ENCODE results near the gene MTRR. TPM values are rescaled to one million over a fixed set of nuclear protein-coding genes. Genes with fewer than 3 reads are reported as not detected.

The MTRR gene
- total RNA-seq: 45.6 TPM

DNA sequence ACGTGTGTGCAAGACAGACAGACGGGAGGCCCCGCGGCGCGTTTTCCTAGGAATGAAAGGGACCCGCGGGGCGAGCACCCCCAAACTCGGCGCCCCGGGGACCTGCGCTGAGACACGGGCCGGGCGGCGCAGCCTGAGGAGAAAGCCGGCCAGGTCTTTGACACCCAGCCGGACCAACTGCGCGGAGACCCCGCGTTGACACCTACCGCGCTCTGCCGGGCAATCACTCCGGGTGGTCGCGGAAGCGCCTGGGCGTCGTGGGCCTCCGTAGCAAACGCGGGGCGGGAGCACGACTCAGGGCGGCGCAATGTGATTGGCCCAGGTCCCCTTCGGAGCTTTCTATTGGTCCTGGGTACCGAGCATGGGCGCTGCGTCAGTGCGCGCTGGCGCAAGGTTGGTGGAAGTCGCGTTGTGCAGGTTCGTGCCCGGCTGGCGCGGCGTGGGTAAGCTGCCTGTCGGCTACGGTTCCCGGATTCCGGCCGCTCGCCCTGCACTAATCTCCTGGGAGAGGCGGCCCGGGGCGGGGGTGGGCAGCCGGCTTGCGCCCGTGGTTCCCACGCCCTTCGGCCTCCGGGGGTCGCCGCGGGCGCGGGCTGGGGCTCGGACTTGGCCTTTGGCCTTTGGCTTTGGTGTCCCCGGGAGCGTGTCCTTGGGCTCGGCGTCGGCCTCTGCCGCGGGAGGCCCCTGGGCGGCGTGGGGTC, at the start of gene MTRR, which contains the start of gene FASTKD3:
Gene MTRR, plus strand, starts transcription at position 376 of the 701 bp plus-strand sequence. CDS start 1,647 bp downstream, outside the sequence.
Gene FASTKD3, minus strand, starts transcription at position 259 of the 701 bp plus-strand sequence. CDS start 948 bp downstream, outside the sequence.
- peak; percentile 95 for DNase-seq (ENCODE audit: low spot score)
- intact Hi-C loops (cut with DNase I): no loop called here
- ATAC-seq: peak; percentile 100

DNA sequence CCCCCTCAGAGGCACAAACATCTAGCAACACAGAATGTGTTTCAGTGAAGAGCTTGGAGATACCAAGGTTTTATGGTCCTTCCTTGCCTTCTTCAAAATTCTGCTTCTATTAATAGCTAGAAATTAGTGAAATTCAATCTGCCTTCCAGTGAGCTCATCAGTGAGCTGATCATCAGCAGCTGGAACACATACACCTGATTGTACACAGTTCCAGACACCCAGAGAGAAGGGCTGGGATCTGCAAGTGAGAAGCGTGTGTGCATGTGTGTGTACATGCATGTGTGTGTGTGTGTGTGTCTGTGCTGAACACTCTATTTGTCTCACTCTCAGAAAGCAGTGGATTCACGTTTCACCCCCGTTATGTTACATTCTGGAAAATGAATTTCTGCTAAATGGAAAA, 46.5 kb upstream of the MTRR start:
- intact Hi-C loops (cut with DNase I): no loop called here
- ATAC-seq (no peak), DNase-seq (ENCODE audit: low spot score) (no peak)

- no peak for ATAC-seq
- DNase-seq (ENCODE audit: low spot score): no peak
- intact Hi-C loops (cut with DNase I): no loop called here
Measured at GRCh38 chr5:7823594-7823993, 45.4 kb upstream of the MTRR start.

GRCh38 chr5:7824995-7825394, 44.0 kb upstream of the MTRR start:
- no peak for ATAC-seq
- intact Hi-C loops (cut with DNase I): no loop called here
- DNase-seq (ENCODE audit: low spot score): no peak

- DNase-seq (ENCODE audit: low spot score): no peak
- intact Hi-C loops (cut with DNase I): no loop called here
- ATAC-seq: no peak
Measured at GRCh38 chr5:7825630-7826029, 43.3 kb upstream of the MTRR start.

GRCh38 chr5:7827610-7828009, 41.3 kb upstream of the MTRR start:
- no peak for DNase-seq (ENCODE audit: low spot score)
- ATAC-seq: peak; percentile 88
- intact Hi-C loops (cut with DNase I): no loop called here

DNA sequence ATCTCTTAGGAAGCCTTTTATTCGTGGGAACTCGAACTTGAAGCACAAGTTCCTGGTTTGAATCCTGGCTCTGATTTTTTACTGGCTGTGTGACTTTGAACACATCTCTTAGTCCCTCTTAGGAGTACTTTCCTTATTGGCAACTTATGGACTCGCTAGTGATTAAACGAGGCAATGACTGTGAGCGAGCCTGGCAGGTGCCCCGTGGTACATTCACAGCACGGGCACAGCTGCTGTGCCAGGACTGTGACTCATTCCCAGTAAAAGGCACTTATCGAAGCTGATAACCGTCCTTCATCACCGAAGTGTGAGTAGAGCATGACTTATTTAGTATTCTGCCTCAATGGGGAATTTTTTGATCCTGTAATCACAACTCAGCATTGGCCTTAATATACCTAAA, 40.7 kb upstream of the MTRR start:
- intact Hi-C loops (cut with DNase I): no loop called here
- DNase-seq (ENCODE audit: low spot score): no peak
- no peak for ATAC-seq

GRCh38 chr5:7834982-7835381, 34.0 kb upstream of the MTRR start:
- intact Hi-C loops (cut with DNase I): no loop called here
- ATAC-seq (no peak), DNase-seq (ENCODE audit: low spot score) (no peak)

- intact Hi-C loops (cut with DNase I): no loop called here
- DNase-seq (ENCODE audit: low spot score) (no peak), ATAC-seq (no peak)
Measured at GRCh38 chr5:7837403-7837802, 31.5 kb upstream of the MTRR start.

GRCh38 chr5:7842531-7842930, 26.4 kb upstream of the MTRR start:
- ATAC-seq (no peak), DNase-seq (ENCODE audit: low spot score) (no peak)
- intact Hi-C loops (cut with DNase I): no loop called here

- no peak for ATAC-seq
- no peak for DNase-seq (ENCODE audit: low spot score)
- intact Hi-C loops (cut with DNase I): no loop called here
Measured at GRCh38 chr5:7844901-7845300, 24.0 kb upstream of the MTRR start.

GRCh38 chr5:7845557-7845956, 23.4 kb upstream of the MTRR start:
- ATAC-seq (no peak), DNase-seq (ENCODE audit: low spot score) (no peak)
- intact Hi-C loops (cut with DNase I): no loop called here

- no peak for ATAC-seq
- DNase-seq (ENCODE audit: low spot score): no peak
- intact Hi-C loops (cut with DNase I): no loop called here
Measured at GRCh38 chr5:7846327-7846726, 22.6 kb upstream of the MTRR start.

- intact Hi-C loops (cut with DNase I): no loop called here
- ATAC-seq (no peak), DNase-seq (ENCODE audit: low spot score) (no peak)
Measured at GRCh38 chr5:7848296-7848695, 20.7 kb upstream of the MTRR start.

DNA sequence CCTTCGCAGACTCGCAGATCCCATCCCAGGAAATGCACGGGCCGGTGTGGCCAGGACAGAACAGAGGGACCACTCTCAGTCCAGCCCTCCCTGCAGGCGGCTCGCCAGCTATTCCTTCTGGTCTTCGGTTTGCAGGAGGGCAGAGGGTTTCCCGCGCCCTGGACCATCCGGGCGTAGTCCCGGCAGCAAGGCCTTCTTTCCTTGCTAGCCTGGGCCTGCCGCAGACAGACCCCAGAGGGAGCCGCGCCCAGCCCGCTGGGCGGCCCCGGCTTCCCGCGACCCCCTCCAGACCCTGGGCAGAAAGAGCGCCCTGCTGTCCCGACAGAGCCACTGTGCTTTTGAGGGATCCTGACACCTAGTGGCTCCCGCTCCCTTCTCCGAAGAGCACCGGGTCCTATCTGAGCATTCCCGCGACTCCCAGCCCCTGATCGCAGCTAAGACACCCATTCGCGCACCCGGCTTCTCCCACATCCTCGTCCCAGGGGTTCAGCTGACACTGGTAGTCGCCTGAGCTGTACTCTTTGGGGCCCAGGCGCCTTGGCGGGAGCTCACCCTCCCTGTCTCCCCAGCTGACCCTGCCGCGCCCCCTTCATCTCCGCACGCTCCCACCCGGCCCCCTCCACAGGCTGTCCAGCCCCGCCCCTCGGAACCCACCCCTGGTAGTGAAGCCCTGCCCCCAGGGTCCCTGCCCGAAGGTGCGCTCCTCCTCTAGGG, 19.1 kb upstream of the MTRR start:
- ATAC-seq (peak; percentile 60), DNase-seq (ENCODE audit: low spot score) (no peak)
- intact Hi-C loops (cut with DNase I): no loop called here

GRCh38 chr5:7850395-7851239, 18.3 kb upstream of the MTRR start, which contains the start of gene CFAP90:
CFAP90 (minus strand) TSS chr5:7851133; CDS start chr5:7851021, 112 bp downstream.
- ATAC-seq: peak; percentile 74
- intact Hi-C loops (cut with DNase I): no loop called here
- DNase-seq (ENCODE audit: low spot score): peak; percentile 65

- ATAC-seq (no peak), DNase-seq (ENCODE audit: low spot score) (no peak)
- intact Hi-C loops (cut with DNase I): no loop called here
Measured at GRCh38 chr5:7851240-7851592, 17.7 kb upstream of the MTRR start.

DNA sequence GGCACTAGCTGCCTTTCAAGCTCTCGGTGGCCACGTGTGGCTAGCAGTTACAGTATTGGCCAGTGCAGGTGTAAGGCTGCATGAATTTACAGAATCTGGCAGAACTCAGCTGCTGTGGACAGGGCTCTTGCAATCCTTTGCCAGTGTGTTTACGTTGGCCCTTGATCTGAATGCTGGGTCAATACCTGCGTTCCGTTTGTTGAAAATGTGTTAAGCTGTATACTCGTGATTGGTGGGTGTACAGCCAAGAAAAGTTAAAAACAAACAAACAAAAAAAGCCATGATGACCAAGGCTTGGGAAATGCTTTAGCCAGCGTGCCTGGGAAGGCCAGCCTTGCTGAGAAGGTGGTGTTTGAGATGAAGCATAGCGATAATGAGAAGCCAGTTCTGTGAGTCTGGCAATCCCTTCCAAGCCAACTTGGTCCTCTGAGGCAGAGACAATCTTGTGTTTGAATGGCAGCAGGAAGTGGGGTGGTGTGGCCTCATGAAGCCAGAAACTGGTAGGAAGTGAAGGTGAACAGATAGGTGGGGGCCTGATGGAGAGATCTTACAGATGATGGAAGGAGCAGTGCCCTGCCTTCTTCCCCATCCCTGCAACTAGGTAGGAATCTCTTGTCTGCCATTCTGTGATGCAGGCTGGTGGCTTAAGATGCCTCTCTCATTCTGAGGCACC, 17.2 kb upstream of the MTRR start:
- DNase-seq (ENCODE audit: low spot score) (no peak), ATAC-seq (peak; percentile 11)
- intact Hi-C loops (cut with DNase I): no loop called here

DNA sequence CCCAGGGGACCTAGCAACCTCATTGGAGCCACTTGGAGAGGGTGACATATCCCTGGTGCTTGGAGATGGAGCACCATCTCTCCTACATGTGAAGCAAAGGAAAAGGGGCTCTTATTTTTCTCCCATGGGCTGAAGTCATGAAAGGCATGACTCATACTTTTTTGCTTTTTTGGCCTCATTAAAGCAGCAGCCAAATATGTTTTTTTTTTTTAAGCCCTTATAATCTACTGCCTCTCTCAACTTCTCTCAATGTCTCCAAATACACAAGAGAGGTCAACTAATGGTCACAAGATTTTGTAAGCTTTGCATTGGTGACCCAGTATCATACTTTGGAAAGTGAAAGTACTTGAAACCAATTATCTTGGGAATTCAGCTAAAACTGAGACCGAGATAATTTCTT, 16.4 kb upstream of the MTRR start:
- intact Hi-C loops (cut with DNase I): no loop called here
- no peak for DNase-seq (ENCODE audit: low spot score)
- no peak for ATAC-seq

Data from sciatic nerve (tissue), 2 donors.